Neural progenitor cell (in vitro differentiated cells): Measurements from ENCODE around the gene NEMP1. TPM values are rescaled to one million over a fixed set of nuclear protein-coding genes. Genes with fewer than 3 reads are reported as not detected.
A peak's percentile ranks its signal among the peaks of the same experiment; 100 is the strongest.

ENCODE experiments used
- DNase-seq: peaks from one replicate; pipeline ENCODE4 v3.0.0-alpha.2; 2016; ENCODE audit warnings: low spot score
- H2AFZ ChIP-seq: fragments of 200-600 bp; sonication (generic); replicated peaks from 2 replicates; pipeline ENCODE4 v1.6.1; 2016; ENCODE audit warnings: antibody characterized with exemption
- H3F3A ChIP-seq: fragments of 200-600 bp; sonication (generic); 2 replicates; pipeline ENCODE4 v1.6.1; 2016; ENCODE audit warnings: antibody characterized with exemption, low read depth
- H3K27ac ChIP-seq: fragments of 200-600 bp; sonication (generic); 2 replicates; pipeline ENCODE4 v1.5.1; 2016; ENCODE audit warnings: mild to moderate bottlenecking
- H3K27me3 ChIP-seq: fragments of 200-600 bp; sonication (generic); 2 replicates; pipeline ENCODE4 v1.6.1; 2016; ENCODE audit warnings: mild to moderate bottlenecking, moderate library complexity
- H3K36me3 ChIP-seq: fragments of 200-600 bp; sonication (generic); 2 replicates; pipeline ENCODE4 v1.5.1; 2016
- H3K4me1 ChIP-seq: fragments of 200-600 bp; sonication (generic); 2 replicates; pipeline ENCODE4 v1.6.1; 2016; ENCODE audit warnings: mixed run types
- H3K4me2 ChIP-seq: fragments of 200-600 bp; sonication (generic); 2 replicates; pipeline ENCODE4 v1.6.1; 2016
- H3K4me3 ChIP-seq: fragments of 200-600 bp; sonication (generic); 2 replicates; pipeline ENCODE4 v1.5.1; 2016
- H3K79me2 ChIP-seq: fragments of 200-600 bp; sonication (generic); 2 replicates; pipeline ENCODE4 v1.6.1; 2016; ENCODE audit warnings: low read depth
- H3K9ac ChIP-seq: fragments of 200-600 bp; sonication (generic); 2 replicates; pipeline ENCODE4 v1.6.1; 2016
- H3K9me3 ChIP-seq: fragments of 200-600 bp; sonication (generic); 2 replicates; pipeline ENCODE4 v1.5.1; 2016; ENCODE audit warnings: low read depth
- H4K20me1 ChIP-seq: fragments of 200-600 bp; sonication (generic); 2 replicates; pipeline ENCODE4 v1.6.1; 2016; ENCODE audit warnings: low read depth
- H3K27ac Mint-ChIP-seq: 3 replicates; pipeline ENCODE4 v1.8.0; 2021; ENCODE audit warnings: mixed read lengths
- H3K27me3 Mint-ChIP-seq: 2 replicates; pipeline ENCODE4 v1.8.0; 2022; ENCODE audit warnings: low read depth, mild to moderate bottlenecking, inconsistent platforms, moderate library complexity, mixed read lengths; ENCODE audit not compliant: insufficient read depth
- H3K36me3 Mint-ChIP-seq: 3 replicates; pipeline ENCODE4 v1.8.0; 2021; ENCODE audit warnings: mixed read lengths
- H3K4me1 Mint-ChIP-seq: 3 replicates; pipeline ENCODE4 v1.8.0; 2021; ENCODE audit warnings: mixed read lengths
- H3K4me3 Mint-ChIP-seq: 3 replicates; pipeline ENCODE4 v1.8.0; 2021; ENCODE audit warnings: mild to moderate bottlenecking, moderate library complexity, mixed read lengths
- H3K9me3 Mint-ChIP-seq: 3 replicates; pipeline ENCODE4 v1.8.0; 2020; ENCODE audit warnings: mixed read lengths
- EZH2 ChIP-seq: fragments of 200-600 bp; sonication (generic); IDR thresholded peaks from 2 replicates; pipeline ENCODE4 v1.6.1; 2017; ENCODE audit warnings: antibody characterized with exemption, mild to moderate bottlenecking, moderate library complexity
- EZH2phosphoT487 ChIP-seq: fragments of 200-600 bp; sonication (generic); IDR thresholded peaks from 2 replicates; pipeline ENCODE4 v1.6.1; 2017; ENCODE audit warnings: antibody characterized with exemption
- total RNA-seq: library from RNA; depleted of rRNA; stranded (reverse); fragments of >200 nt; gene quantifications from 2 replicates; pipeline ENCODE4 v1.2.3, GENCODE V29; 2015; ENCODE audit warnings: low replicate concordance
- TF ChIP-seq, protein P1 (sequence below): fragments of 200-600 bp; sonication (generic); IDR thresholded peaks from 2 replicates; pipeline ENCODE4 v1.5.1; 2017; ENCODE audit warnings: antibody characterized with exemption, mild to moderate bottlenecking

NEMP1 gene
- total RNA-seq, 1 donor from 2014 or later, result 72.0 TPM

DNA sequence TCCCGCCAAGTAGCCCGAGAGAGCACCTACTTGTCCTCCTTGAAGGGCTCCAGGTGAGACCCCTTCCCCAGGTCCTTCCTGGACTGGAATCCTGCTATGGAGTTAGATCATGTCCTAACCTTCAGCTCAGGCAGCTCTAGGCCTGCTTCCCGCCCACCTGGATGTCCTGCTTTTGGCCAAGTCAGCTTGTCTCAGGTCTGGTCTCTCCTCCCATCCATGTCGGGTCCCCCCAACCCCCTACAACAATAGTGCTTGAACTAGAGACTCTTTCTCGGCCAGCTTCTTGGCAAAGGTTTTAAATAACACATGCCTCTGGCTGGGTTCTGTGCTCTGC, 13.9 kb upstream of the NEMP1 start:
- no peak overlapping the region for H3K9ac ChIP-seq
- Mint-ChIP-seq H3K4me3 (peak overlapping the region; percentile 77), H3K36me3 (peaks cover 32% of the 10 kb centered on the region), H3K4me1 (peaks cover 60% of the 10 kb centered on the region), H3K9me3 (no peaks in the 10 kb centered on the region), H3K27me3 (peaks cover 11% of the 10 kb centered on the region), H3K27ac (peak overlapping the region; percentile 74)
- no peak for DNase-seq
- TF ChIP-seq EZH2 (no peak), EZH2phosphoT487 (no peak)
- TF ChIP-seq, protein P1, sequence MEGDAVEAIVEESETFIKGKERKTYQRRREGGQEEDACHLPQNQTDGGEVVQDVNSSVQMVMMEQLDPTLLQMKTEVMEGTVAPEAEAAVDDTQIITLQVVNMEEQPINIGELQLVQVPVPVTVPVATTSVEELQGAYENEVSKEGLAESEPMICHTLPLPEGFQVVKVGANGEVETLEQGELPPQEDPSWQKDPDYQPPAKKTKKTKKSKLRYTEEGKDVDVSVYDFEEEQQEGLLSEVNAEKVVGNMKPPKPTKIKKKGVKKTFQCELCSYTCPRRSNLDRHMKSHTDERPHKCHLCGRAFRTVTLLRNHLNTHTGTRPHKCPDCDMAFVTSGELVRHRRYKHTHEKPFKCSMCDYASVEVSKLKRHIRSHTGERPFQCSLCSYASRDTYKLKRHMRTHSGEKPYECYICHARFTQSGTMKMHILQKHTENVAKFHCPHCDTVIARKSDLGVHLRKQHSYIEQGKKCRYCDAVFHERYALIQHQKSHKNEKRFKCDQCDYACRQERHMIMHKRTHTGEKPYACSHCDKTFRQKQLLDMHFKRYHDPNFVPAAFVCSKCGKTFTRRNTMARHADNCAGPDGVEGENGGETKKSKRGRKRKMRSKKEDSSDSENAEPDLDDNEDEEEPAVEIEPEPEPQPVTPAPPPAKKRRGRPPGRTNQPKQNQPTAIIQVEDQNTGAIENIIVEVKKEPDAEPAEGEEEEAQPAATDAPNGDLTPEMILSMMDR, result no peak
- no peaks in the 10 kb centered on the region for H3K9me3 ChIP-seq
- H3K27ac ChIP-seq, result no peak overlapping the region
- H2AFZ ChIP-seq, result no peak overlapping the region
- no peaks in the 10 kb centered on the region for H3K27me3 ChIP-seq
- no peak overlapping the region for H3K4me3 ChIP-seq
- peaks cover 17% of the 10 kb centered on the region for H3K4me1 ChIP-seq
- H3K4me2 ChIP-seq, result no peak overlapping the region
- H3F3A ChIP-seq, result peaks cover 26% of the 10 kb centered on the region
- peaks cover 28% of the 10 kb centered on the region for H3K79me2 ChIP-seq
- no peaks in the 10 kb centered on the region for H3K36me3 ChIP-seq
- H4K20me1 ChIP-seq, result peaks cover 38% of the 10 kb centered on the region

DNA sequence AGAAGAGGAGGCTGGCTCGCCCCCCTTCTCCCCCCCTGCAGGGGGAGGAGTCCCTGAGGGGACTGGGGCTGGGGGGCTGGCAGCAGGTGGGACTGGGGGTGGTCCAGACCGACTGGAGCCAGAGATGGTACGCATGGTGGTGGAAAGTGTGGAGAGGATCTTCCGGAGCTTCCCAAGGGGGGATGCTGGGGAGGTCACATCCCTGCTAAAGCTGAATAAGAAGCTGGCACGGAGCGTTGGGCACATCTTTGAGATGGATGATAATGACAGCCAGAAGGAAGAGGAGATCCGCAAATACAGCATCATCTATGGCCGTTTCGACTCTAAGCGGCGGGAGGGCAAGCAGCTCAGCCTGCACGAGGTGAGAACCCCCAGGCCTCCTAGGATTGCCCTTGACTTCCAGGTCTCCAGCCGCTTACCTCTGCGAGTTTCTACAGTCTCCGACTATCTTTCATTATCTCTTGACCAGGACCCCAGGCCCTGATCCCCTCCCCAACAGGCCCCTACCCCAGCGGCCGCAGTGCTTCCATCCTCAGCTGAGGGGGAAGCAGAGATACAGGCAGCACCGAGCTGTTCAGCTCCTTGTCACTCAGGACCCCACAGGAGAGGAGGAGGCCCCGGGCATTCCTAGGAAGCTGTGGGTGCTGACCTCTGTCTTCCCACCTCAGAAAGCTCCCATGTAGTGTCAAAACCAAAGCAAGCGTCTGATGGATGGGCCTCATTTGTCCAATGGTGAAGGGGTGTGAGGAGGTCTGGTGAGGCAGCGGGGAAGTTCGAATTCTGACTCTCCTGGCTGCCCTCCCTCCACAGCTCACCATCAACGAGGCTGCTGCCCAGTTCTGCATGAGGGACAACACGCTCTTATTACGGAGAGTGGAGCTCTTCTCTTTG, 13.3 kb upstream of the NEMP1 start:
- no peak for DNase-seq
- H3K36me3 Mint-ChIP-seq, result peaks cover 27% of the 10 kb centered on the region
- H3K27me3 Mint-ChIP-seq, result peaks cover 11% of the 10 kb centered on the region
- Histone ChIP-seq H3K4me3 (no peak overlapping the region), H3F3A (peaks cover 31% of the 10 kb centered on the region), H3K27me3 (no peaks in the 10 kb centered on the region), H3K4me2 (no peak overlapping the region), H3K4me1 (peaks cover 17% of the 10 kb centered on the region), H4K20me1 (peaks cover 38% of the 10 kb centered on the region), H3K9me3 (no peaks in the 10 kb centered on the region), H2AFZ (no peak overlapping the region), H3K79me2 (peaks cover 28% of the 10 kb centered on the region), H3K36me3 (no peaks in the 10 kb centered on the region), H3K9ac (no peak overlapping the region), H3K27ac (no peak overlapping the region)
- peaks cover 60% of the 10 kb centered on the region for H3K4me1 Mint-ChIP-seq
- peak overlapping the region; percentile 95 for H3K4me3 Mint-ChIP-seq
- TF ChIP-seq EZH2 (no peak), EZH2phosphoT487 (no peak)
- TF ChIP-seq, protein P1, result no peak
- no peaks in the 10 kb centered on the region for H3K9me3 Mint-ChIP-seq
- no peak overlapping the region for H3K27ac Mint-ChIP-seq

- Histone ChIP-seq H3K4me2 (peak overlapping the region; percentile 96), H3K4me3 (peak overlapping the region; percentile 63), H3K36me3 (no peaks in the 10 kb centered on the region), H3K9me3 (no peaks in the 10 kb centered on the region), H3F3A (peaks cover 39% of the 10 kb centered on the region), H4K20me1 (peaks cover 38% of the 10 kb centered on the region), H3K27me3 (no peaks in the 10 kb centered on the region), H3K9ac (no peak overlapping the region), H3K79me2 (peaks cover 28% of the 10 kb centered on the region), H3K27ac (no peak overlapping the region), H3K4me1 (peaks cover 22% of the 10 kb centered on the region), H2AFZ (no peak overlapping the region)
- no peaks in the 10 kb centered on the region for H3K9me3 Mint-ChIP-seq
- peak overlapping the region; percentile 95 for H3K4me3 Mint-ChIP-seq
- peaks cover 65% of the 10 kb centered on the region for H3K4me1 Mint-ChIP-seq
- peaks cover 11% of the 10 kb centered on the region for H3K27me3 Mint-ChIP-seq
- peaks cover 25% of the 10 kb centered on the region for H3K36me3 Mint-ChIP-seq
- no peak for DNase-seq
- TF ChIP-seq, protein P1, result no peak
- TF ChIP-seq EZH2 (no peak), EZH2phosphoT487 (no peak)
- peak overlapping the region; percentile 70 for H3K27ac Mint-ChIP-seq
Observed at GRCh38 chr12:57090924-57091637, 12.5 kb upstream of the NEMP1 start.
